MM.1S (cell line): ENCODE measurements around the gene ERFL.

Experiments used
- EZH2 ChIP-seq: fragments of 300-600 bp; sonication (generic); optimal IDR thresholded peaks from 2 replicates; pipeline ENCODE3; 2017; ENCODE audit warnings: low read depth, mild to moderate bottlenecking, antibody characterized with exemption, low read length, mixed read lengths
- EZH2phosphoT487 ChIP-seq: fragments of 300-600 bp; sonication (generic); IDR thresholded peaks from 2 replicates; pipeline ENCODE4 v1.6.1; 2018; ENCODE audit warnings: antibody characterized with exemption, low read length
- TF ChIP-seq, protein P1 (sequence below): fragments of 300-600 bp; sonication (generic); IDR thresholded peaks from 2 replicates; pipeline ENCODE4 v1.5.1; 2016; ENCODE audit warnings: antibody characterized with exemption, low read length, mixed read lengths

DNA sequence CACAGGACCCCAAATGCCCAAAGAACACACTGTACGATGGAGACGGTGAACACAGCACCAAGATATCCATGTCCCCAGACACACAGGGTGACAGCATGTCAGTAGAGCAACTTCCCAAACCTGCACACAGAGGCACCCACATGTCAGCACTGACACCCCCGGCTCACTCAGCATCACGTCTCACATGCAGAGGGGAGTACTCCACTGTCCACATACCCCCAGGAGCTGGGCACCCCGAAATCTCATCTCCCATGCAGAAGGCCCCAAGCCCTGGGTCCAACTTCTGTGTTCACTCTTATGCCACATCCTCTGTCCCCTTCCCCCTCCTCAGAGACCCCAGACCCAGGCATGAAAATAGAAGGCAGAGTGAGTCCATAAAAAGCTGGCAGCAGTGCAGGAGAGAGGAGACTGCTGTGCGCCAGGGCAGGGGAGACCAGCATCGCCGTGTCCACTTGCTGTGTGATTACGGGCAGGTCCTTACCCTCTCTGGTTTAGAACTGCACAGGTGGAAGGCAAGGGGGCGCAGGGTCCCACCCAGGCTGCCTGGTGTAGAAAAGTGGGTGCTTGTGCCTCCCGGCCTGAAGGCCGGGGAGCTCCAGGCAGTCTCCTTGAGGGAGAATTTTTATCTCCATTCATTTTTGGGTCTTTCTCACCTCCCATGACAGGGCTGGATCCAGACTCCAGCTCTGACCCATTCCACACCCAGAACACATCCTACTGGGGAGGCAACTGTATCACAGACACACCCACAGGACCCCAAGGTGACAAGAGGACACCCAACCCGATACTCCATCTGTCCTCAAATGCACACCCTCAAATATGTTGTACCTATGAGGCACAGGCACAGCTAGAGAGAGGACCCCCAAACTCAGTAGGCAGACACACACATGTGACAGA lies 17.0 kb downstream of the ERFL start:
- TF ChIP-seq, protein P1, sequence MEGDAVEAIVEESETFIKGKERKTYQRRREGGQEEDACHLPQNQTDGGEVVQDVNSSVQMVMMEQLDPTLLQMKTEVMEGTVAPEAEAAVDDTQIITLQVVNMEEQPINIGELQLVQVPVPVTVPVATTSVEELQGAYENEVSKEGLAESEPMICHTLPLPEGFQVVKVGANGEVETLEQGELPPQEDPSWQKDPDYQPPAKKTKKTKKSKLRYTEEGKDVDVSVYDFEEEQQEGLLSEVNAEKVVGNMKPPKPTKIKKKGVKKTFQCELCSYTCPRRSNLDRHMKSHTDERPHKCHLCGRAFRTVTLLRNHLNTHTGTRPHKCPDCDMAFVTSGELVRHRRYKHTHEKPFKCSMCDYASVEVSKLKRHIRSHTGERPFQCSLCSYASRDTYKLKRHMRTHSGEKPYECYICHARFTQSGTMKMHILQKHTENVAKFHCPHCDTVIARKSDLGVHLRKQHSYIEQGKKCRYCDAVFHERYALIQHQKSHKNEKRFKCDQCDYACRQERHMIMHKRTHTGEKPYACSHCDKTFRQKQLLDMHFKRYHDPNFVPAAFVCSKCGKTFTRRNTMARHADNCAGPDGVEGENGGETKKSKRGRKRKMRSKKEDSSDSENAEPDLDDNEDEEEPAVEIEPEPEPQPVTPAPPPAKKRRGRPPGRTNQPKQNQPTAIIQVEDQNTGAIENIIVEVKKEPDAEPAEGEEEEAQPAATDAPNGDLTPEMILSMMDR: no peak
- TF ChIP-seq EZH2 (no peak), EZH2phosphoT487 (no peak)
